Stimulated activated CD4-positive, alpha-beta T cell treated with anti-CD3 and anti-CD28 coated beads, TNF-alpha, amount 100 ng/mL, for 1 hour (primary cell): Measurements from ENCODE around the gene EIF4B.

Source experiments
- DNase-seq, 3 donors: peaks; one replicate each; pipeline ENCODE4 v3.0.0-alpha.2; 2020; ENCODE audit warnings: low read depth in 3 of 3, low spot score in 1 of 3

Gene EIF4B

GRCh38 chr12:53044896-53045695 lies 38.8 kb downstream of the EIF4B start:
- DNase-seq: no peak

DNA sequence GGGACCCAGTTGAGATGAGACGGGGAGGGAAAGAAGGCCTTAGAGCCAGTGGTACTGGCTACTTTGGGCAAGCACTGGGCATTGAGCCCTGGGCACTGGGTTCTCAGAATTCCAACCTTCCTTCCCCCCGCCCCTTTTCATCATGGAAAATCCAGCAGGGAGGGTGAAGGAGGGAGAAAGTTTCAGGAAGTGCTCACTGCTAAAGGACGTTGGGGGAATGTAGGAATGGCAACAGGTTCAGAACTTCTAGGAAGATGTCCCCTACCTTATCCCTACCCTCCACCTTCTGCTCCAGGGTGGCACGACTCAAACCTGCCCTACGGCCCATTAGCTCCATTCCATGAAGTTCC lies 39.4 kb downstream of the EIF4B start:
- DNase-seq: no peak

DNA sequence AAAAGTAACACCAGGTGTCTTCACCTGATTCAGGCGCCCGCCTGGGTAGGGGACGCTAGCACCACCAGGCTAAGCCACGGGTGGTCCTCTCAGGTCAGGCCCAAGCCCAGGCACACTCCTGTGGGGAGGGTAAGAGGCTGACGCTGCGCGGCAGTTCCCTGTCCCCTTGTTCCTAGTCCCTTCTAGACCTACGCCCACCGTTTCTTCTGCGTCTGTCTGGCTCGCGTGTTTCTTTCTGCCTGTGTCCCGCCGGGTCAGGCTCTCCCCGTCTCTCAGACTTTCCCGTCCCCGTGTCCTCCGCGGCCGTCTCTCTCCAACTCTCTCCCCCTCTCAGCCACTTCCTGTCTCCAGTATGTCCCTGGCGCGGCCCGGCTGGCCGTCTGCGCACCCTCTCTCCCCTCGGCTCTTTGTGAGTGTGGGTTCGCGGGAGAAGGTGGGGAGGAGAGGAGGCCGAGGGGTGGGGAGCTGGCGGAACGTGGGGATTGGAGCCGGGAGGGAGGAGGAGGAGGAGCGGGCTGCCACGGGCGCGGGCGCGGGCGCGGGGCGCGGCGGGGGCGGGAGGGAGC lies 40.5 kb downstream of the EIF4B start:
- peak in 1 of 3 donors; percentile 33 for DNase-seq

DNA sequence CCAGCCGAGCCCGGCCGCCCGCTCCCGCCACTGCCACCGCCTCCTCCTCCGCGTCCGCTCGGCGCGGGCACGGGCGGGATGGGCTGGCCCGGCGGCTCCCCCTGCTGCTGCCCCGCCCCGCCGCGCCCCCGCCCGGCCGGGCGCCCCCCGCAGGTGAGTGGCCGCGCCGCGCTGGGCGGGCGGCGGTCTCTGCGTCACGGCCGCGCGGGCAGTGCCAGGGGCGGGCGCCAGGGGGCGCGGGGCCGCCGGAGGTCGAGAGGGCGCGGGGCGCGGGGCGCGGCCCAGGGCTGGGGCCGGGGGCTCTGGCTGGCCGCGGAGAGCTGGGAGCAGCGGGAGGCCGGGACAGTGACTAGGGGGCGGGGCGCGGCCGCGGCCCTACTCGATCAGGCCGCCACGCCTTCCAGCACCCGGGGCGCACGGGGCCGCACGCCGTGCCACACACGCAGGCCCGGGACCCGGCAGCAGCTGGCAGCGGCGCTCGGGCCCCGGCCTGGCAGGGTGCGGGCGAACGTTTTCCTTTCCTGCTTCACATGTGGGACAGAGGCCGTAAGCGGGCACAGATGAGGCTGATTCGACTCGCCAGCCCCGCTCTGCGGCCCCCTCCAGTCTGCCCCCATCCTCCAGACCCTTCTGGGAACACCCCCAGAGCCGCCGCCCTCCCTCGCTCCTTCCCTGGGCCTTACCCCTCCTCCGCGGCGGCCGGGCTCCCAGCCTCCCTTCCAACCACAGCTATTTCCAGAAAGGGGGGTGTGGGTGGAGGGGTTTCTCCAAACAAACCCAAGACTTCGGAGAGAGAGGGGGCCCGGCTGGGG lies 41.2 kb downstream of the EIF4B start:
- DNase-seq: peak; percentile 23 to 62 (median 40)

- no peak for DNase-seq
Measured at GRCh38 chr12:53048033-53048779, 42.0 kb downstream of the EIF4B start.

DNA sequence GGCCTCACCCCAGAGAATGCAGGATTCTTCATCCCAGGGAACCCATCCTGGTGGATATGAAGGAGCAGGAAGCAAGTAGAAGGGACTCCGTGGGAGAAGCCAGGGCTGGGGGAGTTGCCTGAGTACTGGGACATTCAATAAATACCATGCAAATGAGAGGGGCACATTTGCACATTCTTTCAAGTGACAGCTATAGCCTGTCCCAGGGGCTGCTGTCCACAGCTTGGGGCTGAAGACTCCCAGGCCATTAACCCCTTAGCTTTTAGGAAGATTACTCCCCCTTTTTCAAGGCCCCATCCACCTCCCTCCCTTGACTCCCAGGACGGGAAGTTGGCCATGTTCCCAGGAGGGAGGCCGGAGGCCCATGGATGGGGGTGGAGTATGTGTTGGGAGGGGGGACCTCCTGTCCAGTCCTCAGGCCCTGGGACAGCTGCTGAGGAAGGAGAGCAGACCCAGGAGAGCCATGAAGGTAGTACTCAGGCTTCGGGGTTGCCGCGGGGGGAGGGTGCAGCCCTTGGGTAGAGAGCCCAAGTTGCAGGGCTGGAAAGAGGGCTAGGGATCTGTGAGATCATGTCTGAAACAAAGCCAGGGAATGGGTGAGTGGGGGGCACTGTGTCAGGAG lies 42.6 kb downstream of the EIF4B start:
- no peak for DNase-seq

DNA sequence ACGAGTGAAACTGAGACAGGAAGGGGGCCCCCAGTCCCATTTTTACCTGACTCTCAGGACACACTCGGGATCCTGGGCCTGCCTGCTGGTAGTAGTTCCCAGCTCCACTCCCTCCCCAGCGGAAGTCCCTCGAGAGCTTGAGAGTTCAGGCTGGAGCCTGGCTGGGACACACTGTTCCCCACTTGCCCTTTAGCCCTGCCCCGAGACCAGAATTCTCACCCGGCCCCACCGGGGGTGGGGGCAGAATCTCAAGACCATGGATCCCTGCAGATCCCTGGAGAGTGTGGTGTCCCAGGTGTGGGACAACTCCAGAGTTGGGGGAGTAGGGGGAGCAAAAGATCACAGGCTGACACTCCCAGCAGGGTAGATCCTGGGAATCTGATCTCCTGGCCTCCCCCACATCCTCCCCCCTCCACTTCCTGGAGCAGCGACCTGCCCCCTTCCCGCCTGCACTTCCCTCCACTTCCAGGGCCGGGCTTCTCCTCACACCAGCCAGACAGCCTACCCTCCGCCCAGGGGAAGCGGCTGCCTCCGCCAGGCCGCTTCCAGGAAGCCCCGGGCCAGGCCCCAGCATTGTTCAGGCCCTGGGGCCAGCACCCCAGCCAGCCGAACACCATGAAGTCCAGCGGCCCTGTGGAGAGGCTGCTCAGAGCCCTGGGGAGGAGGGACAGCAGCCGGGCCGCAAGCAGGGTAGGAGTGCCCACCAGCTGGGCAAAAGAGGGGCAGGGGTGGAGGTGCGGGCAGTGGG lies 43.5 kb downstream of the EIF4B start, which contains the start of gene TNS2:
Gene TNS2, plus strand, starts transcription at position 495 of the 748 bp plus-strand sequence. Its CDS starts 121 bp downstream, at position 616.
- DNase-seq: no peak

DNA sequence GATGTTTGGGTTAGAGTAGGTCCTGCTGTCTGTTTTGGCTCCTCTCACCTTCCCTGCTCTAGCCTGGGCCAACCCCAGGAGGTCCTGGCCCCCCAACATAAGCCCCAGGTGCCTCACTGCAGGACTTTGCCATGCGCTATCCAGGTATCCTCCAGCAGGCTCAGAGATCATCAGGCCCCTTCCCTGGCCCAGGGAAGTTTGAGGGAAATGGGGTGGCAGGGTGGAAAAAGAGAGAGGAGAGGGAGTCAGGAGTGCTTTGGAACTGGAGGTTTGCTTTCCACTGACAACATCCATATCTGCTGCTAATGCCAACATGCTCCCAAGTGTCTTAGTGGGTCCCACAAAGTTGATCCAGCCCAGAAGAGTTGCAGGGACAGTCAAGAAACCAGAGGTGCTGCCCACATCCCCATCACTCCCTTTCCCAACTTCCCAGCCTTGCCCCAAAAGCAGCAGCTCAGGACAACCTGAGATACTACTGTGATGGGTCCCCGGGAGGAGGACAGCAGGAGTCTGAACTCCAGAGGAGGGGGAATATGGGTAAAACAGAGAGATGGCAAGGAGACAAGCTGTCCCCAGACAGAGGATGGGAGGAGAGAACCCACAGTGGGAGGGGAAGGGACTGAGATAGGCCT lies 44.3 kb downstream of the EIF4B start:
- no peak for DNase-seq

DNA sequence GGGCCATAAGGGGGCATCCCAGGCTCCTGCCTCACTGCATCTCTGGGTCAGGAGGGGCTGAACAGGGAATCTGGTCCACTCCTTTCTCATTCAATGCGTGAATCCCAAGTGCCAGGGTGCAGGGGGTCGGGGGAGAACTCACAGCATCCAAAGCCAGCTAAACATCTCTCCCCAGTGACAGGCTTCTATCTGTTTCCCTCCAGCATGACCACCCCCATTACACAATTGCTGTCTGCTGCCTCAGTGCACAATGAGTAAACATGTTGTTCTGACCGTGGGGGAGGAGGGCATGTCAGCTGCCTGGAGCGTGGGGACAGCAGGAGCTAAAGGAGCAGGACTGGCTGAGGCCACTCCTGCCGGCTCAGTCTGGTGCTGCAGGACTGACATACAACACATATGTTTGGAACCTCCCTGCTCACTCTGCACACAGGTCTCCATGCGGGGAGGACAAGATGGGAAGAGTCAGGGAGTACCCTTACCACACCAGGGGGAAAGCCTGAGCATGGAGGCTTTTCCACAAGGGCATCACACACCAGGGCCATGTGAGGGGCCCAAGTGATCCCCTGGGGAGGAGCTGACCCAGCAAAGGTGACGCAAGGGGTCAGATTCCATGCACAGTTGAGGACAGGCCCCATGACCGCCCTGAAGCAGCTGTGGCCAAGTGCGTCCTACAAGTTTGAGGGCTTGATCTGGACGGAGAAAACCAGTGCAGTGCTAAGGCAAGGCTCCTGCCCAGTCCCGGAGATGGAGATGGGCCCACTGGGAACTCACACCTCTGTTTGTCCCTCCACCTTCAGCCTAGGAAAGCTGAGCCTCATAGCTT lies 45.0 kb downstream of the EIF4B start:
- DNase-seq: no peak

GRCh38 chr12:53051881-53052412 lies 45.7 kb downstream of the EIF4B start:
- DNase-seq: no peak

DNA sequence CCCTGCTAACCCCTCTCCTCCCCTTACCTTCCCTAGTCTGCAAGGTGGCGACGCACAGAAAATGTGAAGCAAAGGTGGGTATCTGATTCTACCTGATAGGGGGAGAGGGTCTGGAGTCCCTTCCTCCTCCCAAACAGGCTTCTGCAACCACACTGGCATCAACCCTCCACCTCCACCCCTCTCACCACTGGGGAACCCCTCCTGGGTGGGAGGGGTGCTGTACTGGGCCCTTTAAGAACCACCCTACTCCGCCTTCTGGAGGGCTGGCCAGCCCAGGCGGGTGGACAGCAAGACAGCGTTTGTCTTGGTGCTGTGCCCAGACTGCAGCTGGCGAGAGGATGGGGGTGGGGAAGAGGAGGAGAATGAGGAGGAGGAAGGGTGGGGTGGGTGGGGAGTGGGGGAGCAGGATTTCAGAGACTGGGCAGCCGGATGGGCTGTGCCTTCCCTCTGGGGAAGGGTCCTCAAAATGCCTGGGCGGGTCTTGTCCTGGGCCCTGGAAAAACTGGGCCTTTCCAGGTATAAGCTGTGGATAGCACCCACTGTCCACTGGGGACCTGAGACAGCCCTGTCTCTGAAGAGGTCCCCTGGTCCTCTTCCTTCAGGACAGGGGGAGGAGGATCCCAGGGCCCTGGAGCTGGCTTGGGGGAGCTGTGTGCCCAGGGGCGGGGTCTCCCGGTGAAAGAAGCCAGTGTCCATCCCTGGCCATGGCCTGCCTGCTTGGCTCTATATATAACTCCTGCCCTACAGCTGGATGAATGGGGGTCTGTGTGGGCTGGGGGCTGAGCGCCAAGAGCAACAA lies 46.4 kb downstream of the EIF4B start:
- no peak for DNase-seq

DNA sequence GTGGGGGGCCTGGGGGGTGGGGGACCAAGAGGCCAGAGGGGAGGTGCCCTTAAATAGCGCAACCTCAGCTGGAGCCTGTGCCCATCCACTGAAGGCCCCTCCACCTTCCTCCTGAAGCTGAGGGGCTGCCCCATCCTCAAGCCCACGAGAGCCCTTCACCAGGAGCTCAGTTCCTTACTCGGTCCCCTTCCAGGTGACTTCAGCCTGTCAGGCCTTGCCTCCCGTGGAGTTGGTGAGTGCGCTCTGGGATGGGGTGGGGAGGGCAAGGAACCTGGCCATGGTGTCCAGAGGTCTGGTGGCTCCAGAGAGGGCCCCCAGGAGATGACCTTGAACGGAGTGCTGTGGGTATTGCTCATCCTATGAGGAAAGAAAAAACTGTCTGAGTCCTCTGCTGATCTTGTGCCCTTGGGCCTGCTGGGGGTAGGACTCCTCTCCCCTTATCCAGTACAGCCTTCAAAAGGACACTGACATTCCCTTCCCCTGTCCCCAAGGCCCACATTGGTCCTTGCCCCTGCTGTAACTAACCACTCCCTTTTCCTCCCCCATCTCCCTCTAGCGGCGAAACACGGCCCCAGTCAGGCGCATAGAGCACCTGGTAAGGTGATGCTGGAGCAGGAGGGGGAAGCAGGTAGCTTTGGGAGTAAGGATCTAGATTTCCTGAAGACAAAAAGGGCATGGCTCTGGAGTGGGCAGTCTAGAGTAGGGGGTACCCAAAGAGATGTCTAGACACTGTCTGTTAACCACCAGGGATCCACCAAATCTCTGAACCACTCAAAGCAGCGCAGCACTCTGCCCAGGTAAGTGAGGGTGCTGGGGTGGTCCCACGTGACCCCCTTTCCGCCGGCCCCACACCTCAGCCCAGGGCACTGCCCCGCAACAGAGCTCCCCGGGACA lies 47.2 kb downstream of the EIF4B start:
- DNase-seq: no peak

- peak; percentile 74 to 87 (median 80) for DNase-seq
Measured at GRCh38 chr12:53054112-53054878, 48.0 kb downstream of the EIF4B start.

DNA sequence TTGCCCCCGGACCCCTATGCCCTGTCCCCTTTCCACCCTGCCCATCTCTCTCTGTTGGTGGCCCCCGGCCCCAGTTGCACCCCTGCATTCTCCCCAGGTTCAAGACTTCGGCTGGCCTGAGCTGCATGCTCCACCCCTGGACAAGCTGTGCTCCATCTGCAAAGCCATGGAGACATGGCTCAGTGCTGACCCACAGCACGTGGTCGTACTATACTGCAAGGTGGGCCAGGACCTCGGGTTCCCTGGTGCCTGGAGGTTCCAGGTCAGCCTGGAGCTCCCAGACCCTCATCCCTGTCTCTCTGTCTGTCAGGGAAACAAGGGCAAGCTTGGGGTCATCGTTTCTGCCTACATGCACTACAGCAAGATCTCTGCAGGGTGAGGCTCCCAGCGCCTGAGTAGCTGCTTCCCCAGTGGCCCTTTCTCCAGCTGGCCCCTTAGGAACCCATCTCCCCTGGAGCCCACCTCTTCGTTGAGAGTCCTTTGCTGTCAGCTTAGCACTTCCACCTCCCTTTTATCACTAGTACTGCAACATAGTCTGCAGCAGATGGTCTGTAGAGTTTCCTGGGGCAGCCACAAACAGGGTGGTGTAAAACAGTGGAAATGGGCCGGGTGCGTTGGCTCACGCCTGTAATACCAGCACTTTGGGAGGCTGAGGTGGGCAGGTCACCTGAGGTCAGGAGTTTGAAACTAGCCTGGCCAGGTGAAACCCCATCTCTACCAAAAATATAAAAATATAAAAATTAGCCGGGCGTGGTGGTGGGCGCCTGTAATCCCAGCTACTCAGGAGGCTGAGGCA lies 49.4 kb downstream of the EIF4B start:
- DNase-seq: no peak

DNA sequence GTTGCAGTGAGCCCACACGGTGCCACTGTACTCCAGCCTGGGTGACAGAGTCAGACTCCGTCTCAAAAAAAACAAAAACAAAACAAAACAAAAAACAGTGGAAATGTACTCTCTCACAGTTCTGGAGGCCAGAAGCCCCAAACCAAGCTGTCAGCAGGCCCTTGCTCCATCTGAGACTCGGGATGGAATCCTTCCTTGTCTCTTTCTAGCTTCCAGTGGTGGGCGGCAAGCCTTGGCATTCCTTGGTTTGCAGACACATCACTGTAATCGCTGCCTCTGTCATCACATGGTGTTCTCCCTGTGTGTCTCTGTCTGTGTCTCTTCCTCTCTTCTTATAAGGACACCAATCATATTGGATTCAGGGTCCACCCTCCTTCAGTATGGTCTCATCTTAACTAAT lies 50.0 kb downstream of the EIF4B start:
- no peak for DNase-seq
